GM23338 (cell line): ENCODE measurements around the gene AXIN2. TPM values are rescaled to one million over a fixed set of nuclear protein-coding genes. Genes with fewer than 3 reads are reported as not detected.

ENCODE experiments used
- ATAC-seq: fragments of 200-7000 bp; cut with Tn5 transposase; 3 replicates; pipeline ENCODE4 v1.9.1; 2020
- DNase-seq: peaks from one replicate; pipeline ENCODE4 v3.0.0-alpha.2; 2015; ENCODE audit warnings: low spot score
- H2AFZ ChIP-seq: fragments of 200-600 bp; sonication (generic); 2 replicates; pipeline ENCODE4 v1.8.0; 2016; ENCODE audit warnings: antibody characterized with exemption, mild to moderate bottlenecking, moderate library complexity
- H3F3A ChIP-seq: fragments of 200-600 bp; sonication (generic); replicated peaks from 2 replicates; pipeline ENCODE4 v1.8.0; 2017; ENCODE audit warnings: antibody characterized with exemption, mixed run types, low read depth
- H3K27ac ChIP-seq: fragments of 200-600 bp; sonication (generic); 2 replicates; pipeline ENCODE4 v1.6.1; 2016; ENCODE audit warnings: low read depth
- H3K27me3 ChIP-seq: fragments of 200-600 bp; sonication (generic); 2 replicates; pipeline ENCODE4 v1.8.0; 2016; ENCODE audit warnings: mild to moderate bottlenecking, mixed run types, moderate library complexity; ENCODE audit not compliant: insufficient read depth
- H3K36me3 ChIP-seq: fragments of 200-600 bp; sonication (generic); 2 replicates; pipeline ENCODE4 v1.8.0; 2016; ENCODE audit warnings: mild to moderate bottlenecking; ENCODE audit not compliant: insufficient read depth
- H3K4me1 ChIP-seq: fragments of 200-600 bp; sonication (generic); 2 replicates; pipeline ENCODE4 v1.8.0; 2016; ENCODE audit warnings: mild to moderate bottlenecking, moderate library complexity; ENCODE audit not compliant: insufficient read depth
- H3K4me2 ChIP-seq: fragments of 200-600 bp; sonication (generic); 2 replicates; pipeline ENCODE4 v1.7.1; 2017; ENCODE audit warnings: mixed run types
- H3K4me3 ChIP-seq: fragments of 200-600 bp; sonication (generic); 2 replicates; pipeline ENCODE4 v1.6.1; 2016; ENCODE audit warnings: mixed run types
- H3K79me2 ChIP-seq: fragments of 200-600 bp; sonication (generic); replicated peaks from 2 replicates; pipeline ENCODE4 v1.8.0; 2017; ENCODE audit warnings: mild to moderate bottlenecking; ENCODE audit not compliant: insufficient read depth
- H3K9me2 ChIP-seq: fragments of 200-600 bp; sonication (generic); 2 replicates; pipeline ENCODE4 v1.8.0; 2017; ENCODE audit not compliant: insufficient read depth
- H4K20me1 ChIP-seq: fragments of 200-600 bp; sonication (generic); replicated peaks from 2 replicates; pipeline ENCODE4 v1.8.0; 2017; ENCODE audit warnings: mild to moderate bottlenecking; ENCODE audit not compliant: insufficient read depth
- H3K27ac Mint-ChIP-seq: 2 replicates; pipeline ENCODE4 v1.8.0; 2020; ENCODE audit warnings: inconsistent platforms, mild to moderate bottlenecking, moderate library complexity, mixed read lengths
- H3K27me3 Mint-ChIP-seq: 3 replicates; pipeline ENCODE4 v1.8.0; 2022; ENCODE audit warnings: low read depth, mild to moderate bottlenecking, moderate library complexity, mixed read lengths, inconsistent platforms; ENCODE audit not compliant: insufficient read depth, poor library complexity
- H3K36me3 Mint-ChIP-seq: 3 replicates; pipeline ENCODE4 v1.8.0; 2021; ENCODE audit warnings: low read depth, mild to moderate bottlenecking, inconsistent platforms, moderate library complexity, mixed read lengths
- H3K4me1 Mint-ChIP-seq: 3 replicates; pipeline ENCODE4 v1.8.0; 2020; ENCODE audit warnings: mild to moderate bottlenecking, inconsistent platforms, mixed read lengths
- H3K4me3 Mint-ChIP-seq: 3 replicates; pipeline ENCODE4 v1.8.0; 2021; ENCODE audit warnings: moderate library complexity, mild to moderate bottlenecking, inconsistent platforms, mixed read lengths
- H3K9me3 Mint-ChIP-seq: 3 replicates; pipeline ENCODE4 v1.8.0; 2020; ENCODE audit warnings: moderate library complexity, mild to moderate bottlenecking, inconsistent platforms, mixed read lengths
- CREB1 ChIP-seq: fragments of 250-450 bp; sonication (Bioruptor Pico); IDR thresholded peaks from 2 replicates; pipeline ENCODE4 v1.5.0; 2020; ENCODE audit warnings: low read depth, mild to moderate bottlenecking, moderate library complexity
- CTCF ChIP-seq, 2 experiments: fragments of 200-600 bp in 1 of 2; sonication (generic) in 1 of 2; conservative IDR thresholded peaks; 2 replicates each; pipeline versions ENCODE4 v1.5.1 to v1.6.1; 2016 to 2017; ENCODE audit warnings: antibody characterized with exemption in 2 of 2, low read depth in 2 of 2, mild to moderate bottlenecking in 2 of 2, moderate library complexity in 1 of 2
- EZH2 ChIP-seq: fragments of 200-600 bp; sonication (generic); IDR thresholded peaks from one replicate; pipeline ENCODE4 v1.8.0; 2017; ENCODE audit warnings: antibody characterized with exemption, mild to moderate bottlenecking, low read depth; ENCODE audit not compliant: unreplicated experiment
- JUNB ChIP-seq: IDR thresholded peaks from one replicate; pipeline ENCODE4 v1.6.1; 2016; ENCODE audit warnings: antibody characterized with exemption; ENCODE audit not compliant: unreplicated experiment
- ZNF462 ChIP-seq: fragments of 250-450 bp; sonication (Bioruptor Pico); IDR thresholded peaks from 2 replicates; pipeline ENCODE4 v1.5.0; 2020; ENCODE audit warnings: mild to moderate bottlenecking, moderate library complexity
- polyA plus RNA-seq: library from polyadenylated mRNA; unstranded; fragments of >200 nt; fragmentation: Nextera tagmentation; extraction: Ambion mirVana; gene quantifications from 2 replicates; pipeline ENCODE4 v1.2.1, GENCODE V29; 2016
- total RNA-seq: library from RNA; depleted of rRNA; stranded (reverse); fragments of >200 nt; shearing (Covaris generic); gene quantifications from 2 replicates; pipeline ENCODE4 v1.2.3, GENCODE V29; 2014

Gene AXIN2
- total and polyA plus RNA-seq, 2 experiments from 2014 or later = 8.0 to 32.7 TPM

DNA sequence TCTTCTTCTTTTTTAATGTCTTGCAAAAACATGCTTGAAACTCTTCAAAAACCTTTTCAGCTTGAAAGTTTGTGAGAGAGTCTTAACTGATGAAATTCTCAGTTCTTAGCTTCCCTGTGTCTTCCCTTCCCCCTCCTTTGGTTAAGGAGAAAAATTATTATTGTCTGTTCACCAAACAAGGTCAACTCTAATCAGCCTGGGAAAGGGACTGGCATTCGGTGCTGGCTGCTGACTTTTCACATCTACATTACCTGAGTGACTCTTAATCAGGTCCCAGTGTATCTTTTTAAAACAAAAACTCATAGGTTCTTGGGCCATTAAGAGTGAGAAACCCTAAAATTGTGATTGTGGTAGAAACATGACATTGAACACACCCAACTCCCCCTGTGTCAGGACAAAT, 39.1 kb upstream of the AXIN2 start:
- peaks cover 8% of the 10 kb centered on the region for H3K4me1 Mint-ChIP-seq

More for the DNA sequence above, 39.1 kb upstream of the AXIN2 start:
- peaks cover 2% of the 10 kb centered on the region for H3K27me3 Mint-ChIP-seq
- Histone ChIP-seq H4K20me1 (no peaks in the 10 kb centered on the region), H3K36me3 (no peaks in the 10 kb centered on the region; the same call in 1 of the 2 replicates), H3K4me1 (no peaks in the 10 kb centered on the region; the same call in 1 of the 2 replicates), H3K27me3 (no peaks in the 10 kb centered on the region), H3K4me3 (no peak overlapping the region), H3K9me2 (no peaks in the 10 kb centered on the region), H3K27ac (no peak overlapping the region), H2AFZ (no peak overlapping the region), H3F3A (no peaks in the 10 kb centered on the region), H3K79me2 (no peaks in the 10 kb centered on the region), H3K4me2 (no peak overlapping the region)
- H3K36me3 Mint-ChIP-seq = no peaks in the 10 kb centered on the region
- ATAC-seq (no peak), DNase-seq (no peak)
- H3K9me3 Mint-ChIP-seq = no peaks in the 10 kb centered on the region
- no peak for TF ChIP-seq ZNF462 (CRISPR knock-in tag)
- no peak for TF ChIP-seq EZH2
- no peak for TF ChIP-seq CREB1 (CRISPR knock-in tag)
- TF ChIP-seq JUNB = no peak
- no peak for TF ChIP-seq CTCF (conservative IDR thresholded peaks at IDR 0.05; ENCODE audit: low read depth in 2 of 2)
- no peak overlapping the region for H3K4me3 Mint-ChIP-seq
- no peak overlapping the region for H3K27ac Mint-ChIP-seq
